HG03378 (cell line): Measurements from ENCODE around the gene HNRNPA1L2.
"Not testable (repeated sequence)": the region's sequence is repeated elsewhere in the genome, so short reads cannot be mapped to it uniquely, and the experiment has no call there.

Experiments used
- ATAC-seq: cut with Tn5 transposase; IDR thresholded peaks from one replicate; pipeline ENCODE4 v1.9.1; 2021; ENCODE audit warnings: mild to moderate bottlenecking, moderate library complexity; ENCODE audit not compliant: unreplicated experiment

The HNRNPA1L2 gene

GRCh38 chr13:52644108-52644507, 1.9 kb downstream of the HNRNPA1L2 start:
- ATAC-seq = no peak

GRCh38 chr13:52646967-52647366, 4.7 kb downstream of the HNRNPA1L2 start:
- no peak for ATAC-seq

- no peak for ATAC-seq
Observed at GRCh38 chr13:52650731-52651130, 8.5 kb downstream of the HNRNPA1L2 start.

GRCh38 chr13:52651897-52652195, 9.6 kb downstream of the HNRNPA1L2 start:
- peak; percentile 10 for ATAC-seq

GRCh38 chr13:52652196-52652979, 10.2 kb downstream of the HNRNPA1L2 start, which contains the start of gene SUGT1:
TSS of gene SUGT1 (plus strand) at chr13:52652836. CDS start at chr13:52652921, 85 bp downstream.
- peak; percentile 88 for ATAC-seq

GRCh38 chr13:52652980-52653303, 10.7 kb downstream of the HNRNPA1L2 start:
- ATAC-seq = peak; percentile 25

- no peak for ATAC-seq
Observed at GRCh38 chr13:52659340-52659739, 17.1 kb downstream of the HNRNPA1L2 start.

GRCh38 chr13:52664272-52664671, 22.0 kb downstream of the HNRNPA1L2 start:
- no peak for ATAC-seq

GRCh38 chr13:52665325-52665724, 23.1 kb downstream of the HNRNPA1L2 start:
- no peak for ATAC-seq

- ATAC-seq = no peak
Observed at GRCh38 chr13:52669677-52670076, 27.4 kb downstream of the HNRNPA1L2 start.

- no peak for ATAC-seq
Observed at GRCh38 chr13:52670726-52671125, 28.5 kb downstream of the HNRNPA1L2 start.

GRCh38 chr13:52673465-52673864, 31.2 kb downstream of the HNRNPA1L2 start:
- ATAC-seq = no peak

- no peak for ATAC-seq
Observed at GRCh38 chr13:52677823-52678222, 35.6 kb downstream of the HNRNPA1L2 start.

GRCh38 chr13:52685806-52686205, 43.6 kb downstream of the HNRNPA1L2 start:
- not testable (repeated sequence) for ATAC-seq

GRCh38 chr13:52686376-52686775, 44.1 kb downstream of the HNRNPA1L2 start:
- no peak for ATAC-seq
